ENCODE measurements around the gene FAM114A1. TPM values are rescaled to one million over a fixed set of nuclear protein-coding genes. Genes with fewer than 3 reads are reported as not detected.

Gene FAM114A1
- total RNA-seq, 1 donor from 2014 or later: 0.86 TPM

DNA sequence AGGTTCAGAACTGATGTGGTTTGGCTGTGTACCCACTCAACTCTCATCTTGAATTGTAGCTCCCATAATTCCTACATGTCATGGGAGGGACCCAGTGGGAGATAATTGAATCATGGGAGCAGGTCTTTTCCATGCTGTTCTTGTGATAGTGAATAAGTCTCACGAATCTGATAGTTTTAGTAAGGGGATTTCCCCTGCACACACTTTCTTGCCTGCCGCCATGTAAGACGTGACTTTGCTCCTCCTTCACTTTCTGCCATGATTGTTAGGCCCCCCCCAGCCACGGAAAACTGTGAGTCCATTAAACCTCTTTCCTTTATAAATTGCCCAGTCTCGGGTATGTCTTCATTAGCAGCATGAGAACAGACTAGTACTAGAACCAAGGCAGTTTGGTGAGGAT, 91.6 kb downstream of the FAM114A1 start:
- intact Hi-C loops (cut with micrococcal nuclease): loop anchor here (2.0 to 5.0 kb wide), 2 partner anchors 72 to 827 kb away; no protein-coding TSS in a partner anchor

DNA sequence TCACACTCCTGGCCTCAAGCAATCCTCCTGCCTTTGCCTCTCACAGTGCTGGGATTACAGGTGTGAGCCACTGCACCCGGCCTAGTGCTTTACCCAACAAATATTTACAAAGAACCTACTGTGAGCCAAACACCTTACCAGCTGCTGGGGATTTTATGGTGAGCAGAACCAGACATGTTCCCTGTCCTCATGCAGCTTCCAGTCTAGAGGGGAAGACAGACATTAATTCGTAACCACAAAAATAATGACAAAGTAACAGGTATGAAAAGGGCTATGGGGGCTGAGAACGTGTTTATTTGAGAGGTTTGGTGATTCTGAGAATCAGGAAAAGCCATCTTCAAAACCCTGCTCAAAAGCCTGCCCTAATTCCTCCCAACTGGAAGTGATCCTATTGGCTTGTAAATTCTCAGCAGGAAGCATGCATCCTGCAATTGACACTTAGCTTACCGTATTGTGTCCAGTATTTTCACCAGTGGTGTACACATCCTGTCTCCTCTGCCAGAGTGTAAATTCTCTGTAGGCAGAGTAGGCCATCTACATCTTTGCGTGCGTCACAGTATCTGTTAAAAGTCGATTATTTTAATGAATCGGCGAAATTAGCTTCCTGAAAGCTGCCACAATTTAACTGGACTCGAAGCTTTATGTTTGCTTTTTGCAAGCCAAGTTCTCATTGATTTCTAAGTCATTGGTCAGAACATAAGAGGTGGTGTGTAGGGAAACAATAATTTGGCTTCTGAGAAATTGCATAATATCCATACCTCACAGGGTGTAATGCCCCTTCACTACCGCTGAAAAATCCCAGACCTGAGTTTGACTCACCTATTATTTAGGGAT, 97.6 kb downstream of the FAM114A1 start:
- intact Hi-C loops (cut with micrococcal nuclease): no loop called here

DNA sequence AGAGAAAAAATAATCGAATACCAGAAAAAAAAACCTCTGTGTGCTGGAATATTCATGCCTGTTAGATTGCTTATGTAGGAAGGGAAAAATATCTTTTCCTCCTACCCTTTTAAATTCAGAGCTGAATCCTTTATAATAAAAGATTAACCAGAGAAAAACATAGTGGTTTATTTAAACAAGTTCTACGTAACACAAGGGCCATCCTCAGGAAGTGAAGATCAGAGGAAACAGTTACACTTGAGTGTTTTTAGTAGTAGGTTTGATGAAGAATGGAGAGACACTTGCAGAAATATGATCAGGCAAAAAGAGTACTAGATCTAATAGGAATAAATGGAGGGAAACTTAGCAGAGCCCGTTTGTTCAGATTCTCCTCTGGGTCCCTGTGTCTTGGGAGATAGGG, 98.3 kb downstream of the FAM114A1 start:
- intact Hi-C loops (cut with micrococcal nuclease): no loop called here

DNA sequence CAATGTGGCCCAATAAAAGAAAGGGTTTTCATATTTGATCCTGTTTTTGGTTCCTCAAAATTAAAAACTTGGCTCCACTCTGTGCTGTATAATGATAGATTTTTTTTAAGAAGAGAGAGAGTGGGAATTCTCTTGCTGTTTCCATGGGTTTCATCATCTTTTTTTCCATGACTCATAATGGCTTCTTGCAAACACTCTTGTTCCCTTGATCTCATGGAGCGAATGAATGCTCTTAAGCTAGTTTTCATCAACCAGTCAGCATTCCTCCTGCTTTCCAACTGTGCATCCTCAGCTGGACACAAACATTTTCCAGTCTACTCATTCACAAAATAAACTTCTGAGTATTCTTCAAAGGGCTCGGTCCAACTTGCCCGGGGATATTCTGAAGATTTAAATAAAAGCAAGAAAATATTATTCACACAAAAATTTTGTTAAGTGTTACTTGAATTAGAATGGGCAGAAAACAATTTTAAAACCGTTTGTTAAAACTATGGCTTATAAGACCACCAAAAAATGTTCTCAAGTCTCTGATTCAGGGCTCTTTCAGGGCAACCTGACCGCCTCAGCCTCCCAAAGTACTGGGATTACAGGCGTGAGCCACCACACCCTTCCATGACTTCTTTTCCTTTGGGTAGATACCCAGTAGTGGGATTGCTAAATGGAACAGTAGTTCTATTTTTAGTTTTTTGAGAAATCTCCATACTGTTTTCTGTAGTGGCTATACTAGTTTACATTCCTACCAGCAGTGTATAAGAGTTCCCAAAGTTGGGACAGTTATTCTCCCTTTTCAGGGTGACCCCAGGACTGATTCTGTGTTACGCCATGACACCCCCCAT, 99.9 kb downstream of the FAM114A1 start:
- intact Hi-C loops (cut with micrococcal nuclease): no loop called here

DNA sequence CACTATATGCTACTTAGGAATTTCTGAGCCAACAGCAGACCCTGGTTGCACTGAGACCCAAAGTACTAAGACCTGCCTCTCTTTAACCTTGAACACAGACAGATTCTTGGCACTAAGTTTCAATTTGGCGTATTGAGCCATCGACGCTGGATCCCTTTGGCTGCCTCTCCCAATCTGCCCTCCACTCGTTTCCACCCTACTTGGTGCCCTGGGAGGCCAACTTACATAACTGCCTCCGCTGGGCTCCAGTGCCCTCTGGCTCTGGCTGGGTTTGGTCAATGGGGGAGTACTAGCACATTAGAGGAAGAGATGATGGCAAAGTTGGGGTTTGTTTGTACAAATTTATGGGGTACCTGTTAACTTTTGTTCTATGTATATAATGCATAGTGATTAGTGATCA, 101.1 kb downstream of the FAM114A1 start:
- intact Hi-C loops (cut with micrococcal nuclease): no loop called here

DNA sequence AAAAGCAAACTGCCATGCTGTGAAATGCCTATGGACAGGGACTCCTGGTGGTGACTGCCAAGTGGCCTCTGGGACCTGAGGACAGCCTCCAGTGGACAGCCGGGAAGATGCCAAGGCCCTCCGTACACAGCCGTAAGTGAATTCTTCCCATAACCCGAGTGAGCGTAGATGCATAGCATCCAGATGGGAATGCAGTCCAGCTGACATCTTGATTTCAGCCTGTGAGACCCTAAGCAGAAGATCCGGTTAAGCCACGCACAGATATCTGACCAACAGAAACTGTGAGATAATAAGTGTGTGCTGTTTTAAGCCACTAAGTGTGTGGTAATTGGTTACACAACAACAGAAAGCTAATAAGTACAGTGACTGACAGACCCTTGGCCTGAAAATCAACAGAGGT, 108.7 kb downstream of the FAM114A1 start:
- intact Hi-C loops (cut with micrococcal nuclease): no loop called here

DNA sequence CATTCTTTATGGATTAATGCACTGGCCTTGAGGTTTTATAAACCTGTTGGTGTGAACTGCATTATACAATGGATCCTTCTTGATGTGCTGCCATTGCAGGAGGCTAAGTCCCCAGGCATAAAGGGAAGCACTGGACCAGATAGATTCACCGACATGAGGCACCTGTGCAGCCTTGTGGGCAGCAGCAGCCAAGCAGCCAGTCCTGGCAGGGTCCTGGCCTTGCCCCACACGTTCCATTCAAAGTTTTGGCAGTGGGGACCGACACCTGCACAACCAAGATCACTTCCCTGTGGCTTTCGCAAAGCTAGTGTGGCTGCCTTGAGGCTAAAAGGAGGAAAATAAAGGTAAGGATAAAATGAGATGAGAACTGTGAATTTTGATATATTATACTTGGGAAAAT, 111.5 kb downstream of the FAM114A1 start:
- intact Hi-C loops (cut with micrococcal nuclease): no loop called here

DNA sequence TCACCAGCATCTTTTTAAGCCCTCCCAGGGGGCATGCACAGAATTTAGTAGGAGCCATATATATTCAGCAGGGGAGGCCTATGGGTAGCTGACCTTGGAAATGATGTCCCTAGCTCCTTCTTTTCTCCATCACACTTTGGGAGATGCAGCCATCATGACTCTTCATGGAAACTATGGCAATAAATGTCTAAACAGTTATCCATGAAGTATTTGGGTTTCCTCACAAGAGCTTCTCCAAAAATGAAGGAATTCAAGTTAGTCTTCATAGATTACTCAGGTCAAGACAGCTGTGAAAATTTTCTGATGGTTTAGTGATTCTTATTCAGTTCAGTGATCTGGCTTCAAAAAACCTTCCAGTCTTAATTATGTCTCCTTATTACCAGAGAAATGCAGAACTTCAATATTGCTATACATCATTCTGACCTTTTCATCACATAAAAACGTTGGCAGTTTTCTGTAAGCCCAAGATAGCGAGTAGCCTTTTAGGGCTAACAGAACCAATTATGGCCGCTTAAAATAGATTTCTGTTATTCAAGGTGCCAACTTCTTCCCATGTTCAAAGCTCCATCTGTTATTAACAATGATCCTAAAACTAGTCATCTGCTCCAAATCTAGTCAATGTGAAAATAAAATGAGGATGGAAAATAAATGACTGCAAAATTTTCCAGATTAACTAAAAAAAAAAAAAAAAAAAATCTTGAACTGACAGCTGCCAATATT, 112.1 kb downstream of the FAM114A1 start:
- intact Hi-C loops (cut with micrococcal nuclease): loop anchor here (2.0 to 10.0 kb wide), 3 partner anchors 31 to 545 kb away; partner anchors contain the start of gene UGDH

DNA sequence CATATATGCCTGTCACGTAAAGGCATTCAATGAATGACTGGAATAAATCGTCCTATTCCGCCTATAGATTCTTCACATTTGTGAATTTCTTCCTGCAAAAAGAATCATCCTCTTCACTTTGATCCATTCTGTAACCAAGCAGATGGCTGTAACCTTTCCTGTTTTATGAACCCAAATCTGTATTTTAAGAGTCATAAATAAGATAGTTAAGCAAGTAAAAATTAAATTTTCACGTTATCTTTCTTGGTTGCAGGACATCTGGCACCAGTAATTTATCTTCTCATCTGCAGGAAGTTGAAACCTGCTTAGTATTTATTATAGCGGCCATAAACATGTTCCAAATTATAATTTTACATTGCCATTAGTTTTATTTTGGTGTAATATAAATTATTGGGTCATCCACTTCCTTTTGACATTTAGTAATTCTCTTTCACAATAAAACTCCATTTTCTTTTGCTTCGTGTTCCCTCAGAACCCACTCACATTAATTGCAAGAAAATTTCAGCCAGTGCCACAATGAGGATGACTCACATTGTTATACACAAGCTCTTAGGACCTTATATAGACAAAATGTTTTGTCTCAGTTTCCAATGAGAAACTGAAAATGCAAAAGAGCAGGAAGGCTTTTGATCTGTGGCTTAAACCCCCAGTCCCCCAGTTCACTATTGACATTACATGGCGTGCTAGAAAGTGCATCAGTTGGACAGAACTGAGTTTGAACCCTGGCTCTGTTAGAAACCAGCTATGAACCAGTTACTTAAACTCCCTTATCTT, 113.5 kb downstream of the FAM114A1 start:
- intact Hi-C loops (cut with micrococcal nuclease): loop anchor here (1.0 to 10.0 kb wide), 5 partner anchors 9 to 544 kb away; partner anchors contain the start of gene UGDH

DNA sequence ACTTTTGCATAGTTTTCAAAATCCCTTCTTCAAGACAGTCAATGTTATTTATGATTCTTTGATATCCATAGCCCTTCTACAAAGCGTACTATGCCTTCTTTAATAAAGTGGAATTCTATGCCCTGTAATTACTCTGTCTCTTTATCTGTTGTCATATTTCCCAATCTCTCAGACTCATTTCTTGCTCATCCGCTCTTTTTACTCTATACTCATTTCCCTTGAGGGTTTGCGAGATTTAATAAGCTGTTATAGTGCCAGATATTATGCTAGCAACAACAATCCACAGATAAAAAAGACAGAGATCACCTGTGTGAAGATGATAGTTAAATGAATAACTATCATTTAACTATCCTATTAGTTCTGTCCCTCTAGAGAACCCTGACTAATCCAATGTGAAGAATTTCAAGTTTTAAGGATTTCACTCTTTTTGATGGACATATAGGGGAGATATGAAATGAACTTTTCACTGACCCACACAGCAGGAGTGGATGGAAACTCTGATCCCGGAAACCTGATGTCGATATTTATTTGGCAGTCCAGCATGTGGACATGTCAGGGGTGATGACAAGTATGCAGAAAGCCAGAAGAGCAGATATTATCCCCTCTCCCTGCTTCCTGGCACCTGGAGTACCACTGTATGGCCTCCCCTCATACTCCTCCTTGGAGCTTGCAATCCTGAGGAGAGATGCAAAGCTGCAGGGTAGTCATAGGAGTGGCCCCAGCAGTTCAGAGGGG, 114.9 kb downstream of the FAM114A1 start:
- intact Hi-C loops (cut with micrococcal nuclease): loop anchor here (10.0 kb wide), 1 partner anchor 542 kb away; the partner anchor contains the start of gene UGDH

DNA sequence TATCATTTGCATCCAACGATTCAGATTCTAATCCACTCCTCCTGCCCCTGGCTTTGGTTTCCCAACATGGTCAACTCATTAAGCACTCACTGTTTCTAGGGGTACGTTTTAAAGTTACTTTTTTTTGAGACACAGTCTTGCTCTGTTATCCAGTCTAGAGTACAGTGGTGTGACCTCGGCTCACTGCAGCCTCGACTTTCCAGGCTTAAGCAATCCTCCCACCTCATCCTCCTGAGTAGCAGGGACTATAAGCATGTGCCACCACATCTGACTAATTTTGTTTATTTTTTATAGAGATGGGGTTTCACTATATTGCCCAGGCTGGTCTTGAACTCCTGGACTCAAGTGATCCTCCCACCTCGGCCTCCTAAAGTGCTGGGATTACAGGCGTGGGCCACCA, 115.7 kb downstream of the FAM114A1 start:
- intact Hi-C loops (cut with micrococcal nuclease): loop anchor here (10.0 kb wide), 1 partner anchor 542 kb away; the partner anchor contains the start of gene UGDH

DNA sequence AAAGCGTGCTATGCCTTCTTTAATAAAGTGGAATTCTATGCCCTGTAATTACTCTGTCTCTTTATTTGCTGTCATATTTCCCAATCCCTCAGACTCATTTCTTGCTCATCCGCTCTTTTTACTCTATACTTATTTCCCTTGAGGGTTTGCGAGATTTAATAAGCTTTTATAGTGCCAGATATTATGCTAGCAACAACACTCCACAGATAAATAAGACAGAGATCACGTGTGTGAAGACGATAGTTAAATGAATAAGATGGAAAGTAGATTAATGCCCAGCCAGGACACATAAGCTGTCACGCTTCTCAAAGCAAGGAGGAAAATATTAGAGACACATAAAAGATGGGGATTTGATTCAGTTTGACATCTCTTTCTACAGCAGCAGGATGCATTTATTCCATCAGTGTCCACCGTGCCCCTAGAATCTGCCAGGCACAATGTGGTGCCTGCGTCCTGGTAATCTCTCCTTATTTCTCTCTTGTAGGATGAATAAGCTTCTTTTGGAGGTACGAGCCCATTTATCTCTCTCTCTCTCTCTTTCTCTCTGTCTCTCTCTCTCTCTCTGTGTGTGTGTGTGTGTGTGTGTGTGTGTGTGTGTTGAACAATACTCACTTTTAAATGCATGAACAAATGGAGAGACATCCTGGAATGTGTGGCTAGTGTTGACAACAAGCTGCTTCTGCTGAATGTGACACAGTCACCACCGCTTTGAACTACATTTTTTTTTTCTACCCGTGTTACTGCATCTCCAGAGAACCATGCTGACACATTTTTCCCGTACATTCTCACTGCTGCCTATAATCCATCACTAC, 116.4 kb downstream of the FAM114A1 start:
- intact Hi-C loops (cut with micrococcal nuclease): loop anchor here (10.0 kb wide), 1 partner anchor 541 kb away; the partner anchor contains the start of gene UGDH

DNA sequence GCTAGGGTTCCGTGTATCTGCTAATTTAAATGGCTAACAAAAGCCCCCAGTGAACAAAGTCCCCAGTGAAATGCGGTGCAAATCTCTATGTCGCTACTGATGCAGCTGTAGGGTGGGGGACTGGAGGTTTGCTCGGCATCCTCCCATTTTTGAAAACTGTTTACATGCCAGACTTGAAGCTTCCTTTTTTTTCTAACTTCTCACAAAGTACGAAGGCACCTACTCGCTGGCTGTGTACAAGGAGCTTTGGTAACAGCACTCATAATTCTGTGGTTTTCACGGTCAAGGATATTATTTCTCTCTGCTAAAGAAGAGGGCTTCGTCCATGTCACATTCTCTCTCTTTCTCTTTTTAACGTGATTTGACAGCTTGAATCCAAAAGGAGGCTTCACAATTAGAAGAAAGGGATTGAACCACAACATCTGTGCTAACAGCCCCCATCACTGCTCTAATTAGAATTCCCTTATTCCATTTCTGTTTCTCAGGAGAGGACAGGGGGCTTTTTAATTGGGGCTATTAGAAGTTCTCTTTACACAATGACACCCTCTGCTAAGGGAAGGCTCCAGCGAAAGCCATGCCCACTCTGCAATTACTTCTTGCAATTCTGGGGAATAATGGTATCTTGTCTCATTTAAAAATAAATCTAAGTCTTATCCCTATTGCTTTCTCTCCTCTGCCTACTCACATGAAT, 117.9 kb downstream of the FAM114A1 start:
- intact Hi-C loops (cut with micrococcal nuclease): loop anchor here (1.0 to 10.0 kb wide), 4 partner anchors 28 to 539 kb away; partner anchors contain the start of gene UGDH

DNA sequence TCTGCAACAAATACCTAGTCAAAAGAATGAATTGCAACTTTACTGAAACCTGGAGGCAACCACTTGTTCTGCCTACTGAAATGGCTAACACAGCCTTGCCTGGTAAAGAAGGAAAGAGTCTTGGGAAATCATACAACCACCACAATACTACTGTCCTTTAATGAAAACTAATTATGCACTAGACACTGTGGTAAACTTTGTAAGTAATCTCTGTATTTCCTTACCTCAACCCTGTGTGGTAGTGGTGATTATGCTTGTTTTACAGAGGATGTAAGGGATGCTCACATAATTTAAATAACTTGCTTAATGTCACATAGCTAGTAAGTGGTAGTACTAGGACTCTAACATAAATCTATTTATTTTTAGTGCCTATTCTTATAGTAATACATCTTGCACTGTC, 119.9 kb downstream of the FAM114A1 start:
- intact Hi-C loops (cut with micrococcal nuclease): loop anchor here (1.0 to 10.0 kb wide), 5 partner anchors 45 to 537 kb away; partner anchors contain the start of genes TMEM156 and UGDH

DNA sequence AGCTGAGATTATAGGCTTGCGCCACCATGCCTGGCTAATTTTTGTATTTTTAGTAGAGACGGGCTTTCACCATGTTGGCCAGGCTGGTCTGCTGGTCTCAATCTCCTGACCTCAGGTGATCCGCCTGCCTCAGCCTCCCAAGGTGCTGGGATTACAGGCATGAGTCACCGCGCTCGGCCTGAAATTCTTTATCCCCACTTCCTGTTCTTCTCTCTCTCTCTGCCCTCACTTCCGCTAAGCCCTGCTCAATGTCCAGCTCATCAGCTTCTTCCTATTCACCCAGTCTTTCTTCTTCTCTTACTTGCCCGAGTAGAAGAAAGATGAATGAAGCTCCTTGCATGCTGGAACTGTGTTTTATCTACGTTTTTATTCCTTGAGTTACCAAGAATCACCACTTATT, 120.7 kb downstream of the FAM114A1 start:
- intact Hi-C loops (cut with micrococcal nuclease): loop anchor here (10.0 kb wide), 1 partner anchor 536 kb away; the partner anchor contains the start of gene UGDH

DNA sequence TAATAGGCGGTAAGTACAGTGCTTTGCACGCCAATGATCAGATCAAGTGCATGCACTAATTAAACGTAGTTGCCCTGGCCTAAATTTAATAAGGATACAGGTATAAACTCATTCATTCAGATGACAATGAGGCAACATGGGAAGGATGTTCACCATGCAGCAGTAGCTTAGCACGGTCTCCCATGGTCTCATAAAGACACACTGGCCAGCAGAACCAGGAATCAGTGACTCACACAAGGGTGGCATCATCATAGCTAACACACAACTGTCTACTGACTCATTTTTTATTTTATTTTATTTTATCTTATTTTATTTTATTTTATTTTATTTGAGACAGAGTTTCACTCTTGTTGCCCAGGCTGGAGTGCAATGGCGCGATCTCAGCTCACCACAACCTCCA, 121.9 kb downstream of the FAM114A1 start:
- intact Hi-C loops (cut with micrococcal nuclease): loop anchor here (10.0 kb wide), 1 partner anchor 535 kb away; the partner anchor contains the start of gene UGDH

DNA sequence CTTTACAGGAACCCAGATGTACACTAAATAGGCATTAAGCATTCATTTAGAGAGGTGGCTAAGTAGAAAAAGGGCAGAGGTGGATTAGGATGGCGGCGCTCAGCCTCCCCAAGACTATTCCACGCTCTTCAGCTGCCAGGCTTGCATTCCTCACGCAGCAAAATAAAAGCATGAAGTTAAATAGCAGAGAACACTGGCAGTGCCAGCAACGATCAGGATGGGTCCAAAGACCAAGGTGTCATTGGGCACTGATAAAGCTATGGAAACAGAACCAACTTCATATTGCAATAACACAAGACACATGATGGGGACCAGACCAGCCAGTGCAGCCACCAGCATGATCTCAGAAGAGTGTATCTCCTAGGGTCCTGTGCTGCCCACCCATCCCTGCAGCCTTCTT, 122.6 kb downstream of the FAM114A1 start:
- intact Hi-C loops (cut with micrococcal nuclease): loop anchor here (1.0 kb wide), 1 partner anchor 9 kb away; no protein-coding TSS in a partner anchor

DNA sequence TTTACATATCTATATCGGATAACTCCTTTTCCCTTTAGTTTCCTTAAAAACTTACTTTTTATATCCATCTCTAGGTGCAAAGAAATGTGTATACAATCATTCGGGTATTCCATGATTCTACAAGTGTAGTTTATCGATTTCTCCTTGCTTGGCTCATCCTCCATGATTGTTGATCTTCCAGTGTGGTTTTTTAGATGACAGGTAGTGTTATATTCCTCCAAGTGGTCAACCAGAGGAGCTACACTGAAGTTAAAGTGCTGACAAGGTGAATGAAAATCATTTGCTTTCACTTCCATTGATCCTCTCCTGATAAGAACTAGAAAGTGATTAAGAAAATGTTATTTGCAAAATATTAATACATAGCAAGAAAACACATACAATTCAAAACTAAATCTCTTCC, 126.1 kb downstream of the FAM114A1 start:
- intact Hi-C loops (cut with micrococcal nuclease): no loop called here
